WERI-Rb-1 (cell line): Measurements from ENCODE around the gene RIN1.

Experiments
- DNase-seq: peaks from one replicate; pipeline ENCODE4 v3.0.0-alpha.2; 2020
- H3K27ac ChIP-seq: fragments of 250-450 bp; sonication (Bioruptor Pico); 2 replicates; pipeline ENCODE4 v1.5.1; 2020; ENCODE audit warnings: mild to moderate bottlenecking, moderate library complexity
- H3K27me3 ChIP-seq: fragments of 250-450 bp; sonication (Bioruptor Pico); 2 replicates; pipeline ENCODE4 v1.5.1; 2021; ENCODE audit warnings: mild to moderate bottlenecking, low read depth, moderate library complexity; ENCODE audit not compliant: insufficient read depth, severe bottlenecking
- H3K36me3 ChIP-seq: fragments of 250-450 bp; sonication (Bioruptor Pico); 2 replicates; pipeline ENCODE4 v1.5.1; 2020; ENCODE audit warnings: mild to moderate bottlenecking, moderate library complexity
- H3K4me3 ChIP-seq: 2 replicates; pipeline ENCODE4 v1.5.1; 2011; ENCODE audit warnings: low read depth, mild to moderate bottlenecking, control low read depth, low read length
- H3K9me3 ChIP-seq: fragments of 250-450 bp; sonication (Bioruptor Pico); 2 replicates; pipeline ENCODE4 v1.5.1; 2021; ENCODE audit warnings: mild to moderate bottlenecking, moderate library complexity; ENCODE audit not compliant: severe bottlenecking
- CTCF ChIP-seq: IDR thresholded peaks from 2 replicates; pipeline ENCODE4 v1.5.1; 2011; ENCODE audit warnings: low read depth, mild to moderate bottlenecking, control low read depth, inconsistent platforms, low read length

Gene RIN1

GRCh38 chr11:66346476-66347424 is 10.5 kb upstream of the RIN1 start:
- Histone ChIP-seq H3K4me3 (peak overlapping the region; percentile 89), H3K27me3 (no peaks in the 10 kb centered on the region), H3K9me3 (no peaks in the 10 kb centered on the region), H3K36me3 (peaks cover 20% of the 10 kb centered on the region), H3K27ac (peak overlapping the region; percentile 81)
- no peak for DNase-seq
- TF ChIP-seq CTCF: no peak

- H3K27ac ChIP-seq: peak overlapping the region; percentile 60
- no peaks in the 10 kb centered on the region for H3K27me3 ChIP-seq
- no peaks in the 10 kb centered on the region for H3K9me3 ChIP-seq
- no peak for DNase-seq
- peaks cover 20% of the 10 kb centered on the region for H3K36me3 ChIP-seq
- TF ChIP-seq CTCF: no peak
- peak overlapping the region; percentile 81 for H3K4me3 ChIP-seq
Observed at GRCh38 chr11:66345316-66345649, 9.0 kb upstream of the RIN1 start.

- no peaks in the 10 kb centered on the region for H3K27me3 ChIP-seq
- H3K4me3 ChIP-seq: peak within 1 kb of the TSS; percentile 81
- H3K36me3 ChIP-seq: peaks cover 20% of the 10 kb centered on the region
- peak; percentile 97 for DNase-seq
- peak within 1 kb of the TSS; percentile 60 for H3K27ac ChIP-seq
- TF ChIP-seq CTCF: no peak
- H3K9me3 ChIP-seq: no peaks in the 10 kb centered on the region
Observed at GRCh38 chr11:66344550-66345315, 8.5 kb upstream of the RIN1 start, which contains the start of gene BRMS1. Gene BRMS1, minus strand, starts transcription at chr11:66345104. Its CDS starts 2,870 bp downstream, at chr11:66342234.

- H3K27ac ChIP-seq: no peak overlapping the region
- H3K27me3 ChIP-seq: no peaks in the 10 kb centered on the region
- TF ChIP-seq CTCF: no peak
- no peak overlapping the region for H3K4me3 ChIP-seq
- no peaks in the 10 kb centered on the region for H3K9me3 ChIP-seq
- DNase-seq: no peak
- H3K36me3 ChIP-seq: peaks cover 27% of the 10 kb centered on the region
Observed at GRCh38 chr11:66343176-66343575, 6.9 kb upstream of the RIN1 start.

GRCh38 chr11:66341502-66342126 is 5.4 kb upstream of the RIN1 start:
- Histone ChIP-seq H3K9me3 (no peaks in the 10 kb centered on the region), H3K27ac (no peak overlapping the region), H3K36me3 (peaks cover 32% of the 10 kb centered on the region), H3K27me3 (no peaks in the 10 kb centered on the region), H3K4me3 (no peak overlapping the region)
- DNase-seq: no peak
- no peak for TF ChIP-seq CTCF
